Fibroblast of lung (primary cell): ENCODE data around the gene TMSB15B.

Experiments used
- CTCF ChIP-seq, 2 donors: IDR thresholded peaks in 1 of 2; conservative IDR thresholded peaks in 1 of 2; 1 replicate in 1 of 2; 2 replicates in 1 of 2; pipeline ENCODE4 v1.5.1; 2011 to 2012; ENCODE audit warnings: low read length in 2 of 2, control low read depth in 1 of 2, inconsistent platforms in 1 of 2, low read depth in 1 of 2, mild to moderate bottlenecking in 1 of 2
- EZH2 ChIP-seq: IDR thresholded peaks from 2 replicates; pipeline ENCODE4 v1.5.1; 2012; ENCODE audit warnings: low read length, control low read depth, mild to moderate bottlenecking; ENCODE audit errors: missing control alignments

- no peak for TF ChIP-seq CTCF (conservative IDR thresholded peaks at IDR 0.05 in 1 of 2, IDR thresholded peaks at IDR 0.05 in 1 of 2; ENCODE audit: low read depth in 1 of 2, low read length in 2 of 2)
- TF ChIP-seq EZH2 = no peak
Observed at GRCh38 chrX:104008831-104009230, 46.4 kb downstream of the TMSB15B start.
